Hepatocyte (in vitro differentiated cells): Measurements from ENCODE around the gene DRC7.

Experiments
- EZH2 ChIP-seq: fragments of 200-600 bp; sonication (generic); IDR thresholded peaks from 2 replicates; pipeline ENCODE4 v1.6.1; 2016; ENCODE audit warnings: antibody characterized with exemption, mild to moderate bottlenecking, borderline replicate concordance
- TF ChIP-seq, protein P1 (sequence below): fragments of 200-600 bp; sonication (generic); IDR thresholded peaks from 2 replicates; pipeline ENCODE4 v1.5.1; 2016; ENCODE audit warnings: antibody characterized with exemption, mild to moderate bottlenecking; ENCODE audit not compliant: poor library complexity

DNA sequence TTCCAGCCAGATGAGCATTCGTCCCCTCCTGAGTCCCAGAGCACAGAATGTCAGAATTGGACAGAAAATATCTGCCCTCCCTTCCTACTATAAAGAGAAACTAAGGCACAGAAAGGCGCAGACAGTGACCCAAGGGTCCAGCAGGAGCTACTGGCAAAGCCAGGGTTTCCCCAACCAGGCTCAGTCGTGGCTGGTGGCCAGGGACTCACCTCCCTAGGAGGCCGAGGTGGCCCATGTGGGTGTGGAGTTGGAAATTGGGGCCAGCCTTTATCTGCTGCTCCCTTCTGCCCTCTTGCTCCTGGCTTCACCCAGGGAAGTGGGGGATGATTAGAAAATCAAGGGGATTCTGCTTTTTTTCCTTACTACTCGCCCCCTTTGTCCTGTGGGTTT is 1.1 kb downstream of the DRC7 start:
- TF ChIP-seq, protein P1, sequence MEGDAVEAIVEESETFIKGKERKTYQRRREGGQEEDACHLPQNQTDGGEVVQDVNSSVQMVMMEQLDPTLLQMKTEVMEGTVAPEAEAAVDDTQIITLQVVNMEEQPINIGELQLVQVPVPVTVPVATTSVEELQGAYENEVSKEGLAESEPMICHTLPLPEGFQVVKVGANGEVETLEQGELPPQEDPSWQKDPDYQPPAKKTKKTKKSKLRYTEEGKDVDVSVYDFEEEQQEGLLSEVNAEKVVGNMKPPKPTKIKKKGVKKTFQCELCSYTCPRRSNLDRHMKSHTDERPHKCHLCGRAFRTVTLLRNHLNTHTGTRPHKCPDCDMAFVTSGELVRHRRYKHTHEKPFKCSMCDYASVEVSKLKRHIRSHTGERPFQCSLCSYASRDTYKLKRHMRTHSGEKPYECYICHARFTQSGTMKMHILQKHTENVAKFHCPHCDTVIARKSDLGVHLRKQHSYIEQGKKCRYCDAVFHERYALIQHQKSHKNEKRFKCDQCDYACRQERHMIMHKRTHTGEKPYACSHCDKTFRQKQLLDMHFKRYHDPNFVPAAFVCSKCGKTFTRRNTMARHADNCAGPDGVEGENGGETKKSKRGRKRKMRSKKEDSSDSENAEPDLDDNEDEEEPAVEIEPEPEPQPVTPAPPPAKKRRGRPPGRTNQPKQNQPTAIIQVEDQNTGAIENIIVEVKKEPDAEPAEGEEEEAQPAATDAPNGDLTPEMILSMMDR = no peak
- no peak for TF ChIP-seq EZH2
